Measurements from ENCODE around the gene MEIS1.

- TF ChIP-seq POLR2AphosphoS5 (IDR thresholded peaks at IDR 0.05): no peak
- no peak for TF ChIP-seq POLR2A (IDR thresholded peaks at IDR 0.05)
- TF ChIP-seq CTCF (IDR thresholded peaks at IDR 0.05): no peak
Observed at GRCh38 chr2:66437109-66437690, 2.3 kb downstream of the MEIS1 start.
